KG1 (cell line): ENCODE measurements around the gene GIT2.
"Not testable (repeated sequence)": the region's sequence is repeated elsewhere in the genome, so short reads cannot be mapped to it uniquely, and the experiment has no call there.

Source experiments
- DNase-seq: peaks from one replicate; lab custom pipeline; 2025; lab: John Stamatoyannopoulos, UW

GIT2 gene

GRCh38 chr12:109995686-109996482, at the start of gene GIT2:
Gene GIT2 (minus strand): TSS chr12:109996368. CDS start chr12:109996224, 144 bp downstream.
- DNase-seq = peak; percentile 94

DNA sequence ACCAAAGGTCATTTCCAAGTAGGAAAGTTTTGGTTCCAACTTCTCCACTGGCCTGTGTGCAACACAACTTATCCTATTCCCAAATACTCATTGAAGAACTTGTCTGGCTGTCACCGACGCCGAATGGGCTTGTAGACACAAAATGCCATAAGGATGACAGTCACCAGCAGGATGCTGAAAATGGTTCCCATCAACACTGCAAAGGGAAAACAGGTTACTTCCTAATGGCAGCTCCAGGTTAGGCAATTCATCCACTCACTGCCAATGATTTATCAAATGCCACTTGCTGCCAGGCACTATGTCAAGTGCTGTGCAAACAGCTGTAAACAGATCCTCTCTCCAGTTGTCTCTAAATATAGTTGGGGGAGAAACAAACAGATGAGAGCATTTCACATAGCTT, 46.1 kb upstream of the GIT2 start:
- DNase-seq = no peak

- no peak for DNase-seq
Observed at GRCh38 chr12:110039085-110039807, 43.1 kb upstream of the GIT2 start.

DNA sequence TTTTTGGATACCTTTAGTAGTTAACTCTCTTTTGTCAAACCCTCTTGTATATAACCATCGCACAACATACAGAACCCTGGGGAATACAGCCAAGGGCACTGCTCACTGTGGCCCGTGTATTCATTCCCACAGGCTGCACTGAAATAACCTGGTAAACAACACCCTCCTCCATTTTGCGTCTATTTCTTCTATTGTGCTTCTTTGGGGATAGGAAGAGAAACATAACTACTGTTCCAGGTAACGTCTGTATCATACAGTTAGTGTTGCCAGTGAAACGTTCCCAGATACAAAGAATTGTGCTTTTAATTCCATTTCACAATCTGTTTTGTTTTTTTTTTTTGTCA, 42.5 kb upstream of the GIT2 start:
- DNase-seq = no peak

GRCh38 chr12:110037315-110037714, 41.1 kb upstream of the GIT2 start:
- no peak for DNase-seq

DNA sequence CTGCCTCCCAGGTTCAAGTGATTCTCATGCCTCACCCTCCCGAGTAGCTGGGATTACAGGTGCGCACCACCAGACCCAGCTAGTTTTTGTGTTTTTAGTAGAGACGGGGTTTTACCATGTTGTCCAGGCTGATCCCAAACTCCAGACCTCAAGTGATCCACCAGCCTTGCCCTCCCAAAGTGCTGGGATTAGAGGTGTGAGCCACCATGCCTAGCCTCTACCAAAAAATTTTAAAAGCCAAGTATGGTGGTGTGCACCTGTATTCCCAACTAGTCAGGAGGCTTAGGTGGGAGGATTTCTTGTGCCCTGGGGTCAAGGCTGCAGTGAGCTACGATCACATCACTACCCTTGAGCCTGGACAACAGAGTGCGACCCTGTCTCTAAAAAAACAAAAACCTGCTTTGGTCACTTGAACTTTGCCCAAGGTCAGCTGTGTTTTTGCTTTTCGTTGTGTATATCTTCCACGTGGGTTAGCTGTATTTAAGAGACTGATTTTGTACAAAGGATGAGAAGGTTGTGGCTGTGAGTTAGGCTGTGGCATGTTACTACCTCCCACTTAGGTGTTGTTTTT, 39.5 kb upstream of the GIT2 start:
- no peak for DNase-seq

DNA sequence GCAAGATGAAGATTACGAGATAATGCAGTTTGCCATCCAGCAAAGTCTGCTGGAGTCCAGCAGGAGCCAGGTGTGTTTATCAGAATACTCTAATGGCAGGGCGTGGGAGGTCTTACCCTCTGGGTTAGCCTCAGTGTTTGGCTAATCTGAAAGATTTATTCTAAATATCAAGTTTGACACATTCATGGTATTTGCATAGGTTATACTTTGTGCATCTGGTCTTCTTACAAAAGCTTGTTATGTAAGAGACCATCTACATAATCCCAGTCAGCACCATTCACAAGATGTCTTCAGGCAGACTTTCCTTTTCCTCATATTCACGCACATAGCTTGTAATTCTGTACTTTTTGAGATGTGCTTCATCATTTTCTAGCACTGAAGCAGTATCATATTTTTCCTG, 37.7 kb upstream of the GIT2 start:
- no peak for DNase-seq

GRCh38 chr12:110029290-110029815, 33.2 kb upstream of the GIT2 start:
- DNase-seq = no peak

DNA sequence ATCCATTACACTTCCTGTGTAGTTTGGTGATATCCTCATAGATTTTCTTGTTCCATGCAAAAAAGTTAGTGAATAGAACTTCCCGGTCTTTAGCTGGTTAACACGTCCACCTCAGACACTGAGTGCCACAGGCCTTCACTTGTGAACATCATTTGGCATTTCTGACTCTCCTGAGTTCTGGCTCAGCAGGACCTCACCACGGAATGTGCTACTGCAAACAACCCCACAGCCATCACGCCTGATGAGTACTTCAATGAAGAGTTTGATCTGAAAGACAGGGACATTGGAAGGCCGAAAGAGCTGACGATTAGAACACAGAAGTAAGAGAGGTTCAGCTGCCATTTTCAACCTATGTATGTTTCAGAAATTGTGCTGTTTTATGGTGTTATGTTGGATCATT, 32.2 kb upstream of the GIT2 start:
- no peak for DNase-seq

DNA sequence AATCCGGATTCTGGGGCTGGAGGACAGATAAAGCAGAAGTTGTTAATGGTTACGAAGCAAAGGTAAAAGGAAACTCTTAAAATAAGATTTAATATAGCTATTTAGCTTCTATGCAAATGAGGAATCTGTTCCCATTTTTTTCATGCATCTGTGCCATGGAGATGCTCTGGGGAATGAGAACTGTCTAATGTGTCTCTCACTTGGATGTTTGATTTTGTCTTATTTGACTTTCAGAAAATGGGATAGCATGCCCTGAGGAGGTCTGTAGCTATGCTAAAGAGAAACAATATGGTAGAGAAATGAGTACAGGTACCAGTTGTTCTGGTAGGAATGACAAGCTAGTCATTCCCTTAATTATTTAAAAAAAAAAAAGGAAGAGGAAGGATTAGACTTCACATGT, 27.9 kb upstream of the GIT2 start:
- no peak for DNase-seq

- no peak for DNase-seq
Observed at GRCh38 chr12:110023059-110023980, 27.2 kb upstream of the GIT2 start.

- DNase-seq = no peak
Observed at GRCh38 chr12:110020956-110021355, 24.8 kb upstream of the GIT2 start.

- DNase-seq = peak; percentile 18
Observed at GRCh38 chr12:110015132-110015531, 19.0 kb upstream of the GIT2 start.

DNA sequence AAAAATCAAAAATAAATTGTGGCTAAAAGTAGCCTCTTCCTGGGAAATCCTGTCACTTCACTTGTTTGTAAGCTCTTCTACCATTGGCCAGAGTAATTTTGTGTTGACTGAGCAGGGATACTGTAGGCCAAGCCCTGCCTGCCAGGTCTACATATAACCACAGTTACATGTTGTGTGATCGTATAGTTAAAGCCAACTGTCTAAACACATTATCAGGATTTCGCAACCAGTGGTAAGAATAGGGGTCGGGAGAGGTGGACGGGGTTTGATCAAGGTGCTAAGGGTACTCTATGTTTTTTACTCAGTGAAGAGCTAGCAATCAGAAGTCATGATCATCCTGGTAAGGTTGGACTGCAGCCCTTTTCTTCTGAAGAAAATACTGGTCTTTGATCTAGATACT, 16.5 kb upstream of the GIT2 start:
- DNase-seq = no peak

DNA sequence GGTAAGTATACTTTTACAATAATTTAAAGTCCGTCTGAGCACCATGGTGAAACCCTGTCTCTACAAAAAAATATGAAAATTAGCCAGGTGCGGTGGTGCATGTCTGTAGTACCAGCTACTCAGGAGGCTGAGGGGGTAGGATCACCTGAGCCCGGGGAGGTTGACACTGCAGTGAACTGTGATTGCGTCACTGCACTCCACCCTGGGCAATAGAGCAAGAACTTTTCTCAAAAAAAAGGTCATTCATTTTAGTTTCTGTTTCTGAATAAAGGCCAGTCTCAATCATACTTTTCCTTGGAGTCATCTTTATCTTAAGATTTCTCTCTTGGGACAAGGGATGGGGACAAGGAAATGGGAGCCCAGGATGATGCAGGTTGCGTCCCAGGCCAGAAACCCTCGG, 16.0 kb upstream of the GIT2 start:
- DNase-seq = no peak

- DNase-seq = no peak
Observed at GRCh38 chr12:110010853-110011723, 14.9 kb upstream of the GIT2 start.

DNA sequence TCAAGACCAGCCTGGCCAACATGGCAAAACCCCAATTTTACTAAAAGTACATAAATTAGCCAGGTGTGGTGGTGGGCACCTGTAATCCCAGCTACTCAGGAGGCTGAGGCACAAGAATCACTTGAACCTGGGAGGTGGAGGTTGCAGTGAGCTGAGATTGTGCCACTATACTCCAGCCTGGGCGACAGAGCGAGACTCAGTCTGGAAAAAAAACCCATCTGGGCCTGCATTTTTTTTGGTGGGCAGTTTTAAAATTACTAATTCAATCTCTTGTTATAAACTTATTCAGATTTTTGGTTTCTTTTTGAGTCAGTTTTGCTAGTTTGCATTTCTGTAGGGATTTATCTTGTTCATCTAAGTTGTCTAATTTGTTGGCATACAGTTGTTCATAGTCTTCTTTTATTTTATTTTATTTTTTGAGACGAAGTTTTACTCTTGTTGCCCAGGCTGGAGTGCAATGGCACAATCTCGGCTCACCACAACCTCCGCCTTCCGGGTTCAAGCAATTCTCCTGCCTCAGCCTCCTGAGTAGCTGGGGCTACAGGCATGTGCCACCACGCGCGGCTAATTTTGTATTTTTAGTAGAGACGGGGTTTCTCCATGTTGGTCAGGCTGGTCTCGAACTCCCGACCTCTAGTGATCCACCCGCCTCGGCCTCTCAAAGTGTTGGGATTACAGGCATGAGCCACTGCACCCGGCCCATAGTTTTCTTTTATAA, 12.7 kb upstream of the GIT2 start:
- not testable (repeated sequence) for DNase-seq

GRCh38 chr12:110007881-110008280, 11.7 kb upstream of the GIT2 start:
- DNase-seq = no peak

GRCh38 chr12:110006115-110006514, 9.9 kb upstream of the GIT2 start:
- DNase-seq = no peak

DNA sequence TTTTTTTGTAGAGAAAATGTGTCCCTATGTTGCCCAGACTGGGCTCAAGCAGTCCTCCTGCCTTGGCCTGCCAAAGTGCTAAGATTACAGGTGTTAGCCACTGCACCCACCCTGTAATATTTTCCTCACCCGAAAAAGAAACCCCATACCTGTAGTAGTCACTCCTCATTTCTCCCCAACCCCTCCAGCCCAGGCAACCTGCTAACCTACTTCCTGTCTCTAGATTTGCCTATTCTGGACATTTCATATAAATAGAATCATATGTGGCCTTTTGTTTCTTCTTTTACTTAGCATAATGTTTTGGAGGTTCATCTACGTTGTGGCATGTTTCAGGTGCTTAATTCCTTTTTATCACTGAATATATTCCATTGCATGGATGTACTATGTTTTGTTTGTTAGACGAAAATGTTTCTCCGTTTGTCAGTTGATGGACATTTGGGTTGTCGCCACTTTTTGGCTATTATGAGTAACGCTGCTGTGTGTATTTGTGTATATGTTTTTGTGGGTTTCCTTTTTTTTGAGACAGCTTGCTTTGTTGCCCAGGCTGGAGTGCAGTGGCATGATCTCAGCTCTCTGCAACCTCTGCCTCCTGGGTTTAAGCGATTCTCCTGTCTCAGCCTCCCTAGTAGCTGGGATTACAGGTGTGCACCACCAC, 9.3 kb upstream of the GIT2 start:
- DNase-seq = no peak
